ENCODE data around the gene GUCY2F.

- TF ChIP-seq MAX (IDR thresholded peaks at IDR 0.05; ENCODE audit: low read depth, low read length) (no peak), POLR2A (IDR thresholded peaks at IDR 0.05; ENCODE audit: extremely low read depth, insufficient read length) (no peak), CTCF (IDR thresholded peaks at IDR 0.05; ENCODE audit: low read depth, low read length) (no peak)
These were observed 109.6 kb downstream of the GUCY2F start for GRCh38 chrX:109372291-109372690.

All from NB4 (cell line).